Gastrocnemius medialis (tissue), 4 donors: Measurements from ENCODE around the gene TNC. TPM values are rescaled to one million over a fixed set of nuclear protein-coding genes. Genes with fewer than 3 reads are reported as not detected.

ENCODE experiments used
- ATAC-seq, 2 donors: fragments of 150-250 bp; one replicate each; pipeline ENCODE4 v1.9.1; 2016
- DNase-seq, 2 donors: peaks; one replicate each; pipeline ENCODE4 v3.0.0-alpha.2; 2019
- H3K27ac ChIP-seq, 4 donors: fragments of 200-600 bp; sonication (generic); 1 replicate in 1 of 4; 2 replicates in 3 of 4; pipeline ENCODE4 v1.5.1; 2016 to 2018; ENCODE audit warnings: mild to moderate bottlenecking in 2 of 4, moderate library complexity in 1 of 4
- H3K27me3 ChIP-seq, 3 donors: fragments of 200-600 bp; sonication (generic) in 2 of 3; 1 replicate in 1 of 3; 2 replicates in 2 of 3; pipeline versions ENCODE4 v1.5.1 to v1.6.0; 2016 to 2019; ENCODE audit warnings: mild to moderate bottlenecking in 1 of 3, moderate library complexity in 1 of 3
- H3K36me3 ChIP-seq, 2 donors: fragments of 200-600 bp; sonication (generic) in 1 of 2; one replicate each; pipeline ENCODE4 v1.5.1; 2017 to 2018
- H3K4me1 ChIP-seq, 2 donors: fragments of 200-600 bp; sonication (generic) in 1 of 2; one replicate each; pipeline ENCODE4 v1.5.1; 2016 to 2017; ENCODE audit warnings: mild to moderate bottlenecking in 2 of 2
- H3K4me3 ChIP-seq, 4 donors: fragments of 200-600 bp; sonication (generic) in 3 of 4; 1 replicate in 1 of 4; 2 replicates in 3 of 4; pipeline ENCODE4 v1.5.1; 2016 to 2019; ENCODE audit warnings: mild to moderate bottlenecking in 2 of 4
- H3K9me3 ChIP-seq, 3 donors: fragments of 200-600 bp; sonication (generic) in 2 of 3; 1 replicate in 1 of 3; 2 replicates in 2 of 3; pipeline ENCODE4 v1.5.1; 2016 to 2019
- CTCF ChIP-seq, 5 experiments: fragments of 450-650 bp in 3 of 5; fragments of 200-600 bp in 2 of 5; sonication (generic) in 2 of 5; IDR thresholded peaks in 4 of 5; conservative IDR thresholded peaks in 1 of 5; 1 replicate in 4 of 5; 2 replicates in 1 of 5; pipeline ENCODE4 v1.5.1; 2016 to 2019; ENCODE audit warnings: antibody characterized with exemption in 5 of 5, mild to moderate bottlenecking in 3 of 5, moderate library complexity in 3 of 5
- POLR2A ChIP-seq, 2 donors: fragments of 450-650 bp; IDR thresholded peaks; one replicate each; pipeline ENCODE4 v1.6.1; 2017; ENCODE audit warnings: antibody characterized with exemption in 2 of 2, mild to moderate bottlenecking in 2 of 2, moderate library complexity in 2 of 2
- in situ Hi-C, 4 donors: fragments of 200-750 bp; cut with MboI; loops; one replicate each; pipeline versions ENCODE4 v1.15.0 to v1.8.0; 2017; ENCODE audit warnings: low sequenced_read_pairs in 4 of 4
- intact Hi-C: fragments of 100-400 bp; cut with DNase I; formaldehyde crosslinking; loops from one replicate; pipeline ENCODE4 v1.15.1; 2023; ENCODE audit warnings: low total_unique reads
- total RNA-seq, 4 donors: library from RNA; depleted of rRNA; stranded (reverse); fragments of >200 nt; gene quantifications; one replicate each; pipeline versions ENCODE4 v1.1.0 to v1.2.3, GENCODE V29; 2016

Gene TNC
- total RNA-seq, 4 donors from 2014 or later: 4.3 to 17.6 (median 10.7) TPM; not detected in 1

GRCh38 chr9:114981063-114981462 is 136.9 kb downstream of the TNC start:
- in situ Hi-C loops: no loop called here
- TF ChIP-seq CTCF (IDR thresholded peaks at IDR 0.05 in 4 of 5, conservative IDR thresholded peaks at IDR 0.05 in 1 of 5) (no peak), POLR2A (IDR thresholded peaks at IDR 0.05) (no peak)
- DNase-seq (no peak), ATAC-seq (no peak)
- H3K36me3 ChIP-seq: no peaks in the 10 kb centered on the region
- H3K4me1 ChIP-seq: no peaks in the 10 kb centered on the region
- no peak overlapping the region for H3K27ac ChIP-seq
- no peak overlapping the region for H3K4me3 ChIP-seq
- no peaks in the 10 kb centered on the region for H3K27me3 ChIP-seq
- intact Hi-C loops: no loop called here
- no peaks in the 10 kb centered on the region for H3K9me3 ChIP-seq

- no peak for TF ChIP-seq POLR2A (IDR thresholded peaks at IDR 0.05)
- TF ChIP-seq CTCF (IDR thresholded peaks at IDR 0.05 in 4 of 5, conservative IDR thresholded peaks at IDR 0.05 in 1 of 5): no peak
- no peaks in the 10 kb centered on the region for H3K4me1 ChIP-seq
- no peaks in the 10 kb centered on the region for H3K36me3 ChIP-seq
- no peaks in the 10 kb centered on the region for H3K9me3 ChIP-seq
- intact Hi-C loops (no loop called here), in situ Hi-C loops (no loop called here)
- no peak for DNase-seq
- no peak for ATAC-seq
- no peaks in the 10 kb centered on the region for H3K27me3 ChIP-seq
- no peak overlapping the region for H3K27ac ChIP-seq
- no peak overlapping the region for H3K4me3 ChIP-seq
These were observed 144.7 kb downstream of the TNC start for GRCh38 chr9:114973216-114973615.

GRCh38 chr9:114972510-114973136 is 145.3 kb downstream of the TNC start:
- Histone ChIP-seq H3K4me3 (no peak overlapping the region), H3K36me3 (no peaks in the 10 kb centered on the region), H3K27ac (no peak overlapping the region), H3K4me1 (no peaks in the 10 kb centered on the region), H3K27me3 (no peaks in the 10 kb centered on the region), H3K9me3 (no peaks in the 10 kb centered on the region)
- intact Hi-C loops: no loop called here
- no peak for DNase-seq
- TF ChIP-seq CTCF (IDR thresholded peaks at IDR 0.05 in 4 of 5, conservative IDR thresholded peaks at IDR 0.05 in 1 of 5) (no peak), POLR2A (IDR thresholded peaks at IDR 0.05) (no peak)
- in situ Hi-C loops: no loop called here
- no peak for ATAC-seq

Other genes starting within 250 kb of the TNC start
- gene TNFSF8, start 187.6 kb downstream of the TNC start, total RNA-seq: under 1 TPM in 2 of 4 donors, not detected in 2; 0.29 to 0.76 TPM